ENCODE data around the gene ZNF687. TPM values are rescaled to one million over a fixed set of nuclear protein-coding genes. Genes with fewer than 3 reads are reported as not detected.

Gene ZNF687
- total RNA-seq, 2 donors from 2014 or later = 43.0 to 49.8 TPM

DNA sequence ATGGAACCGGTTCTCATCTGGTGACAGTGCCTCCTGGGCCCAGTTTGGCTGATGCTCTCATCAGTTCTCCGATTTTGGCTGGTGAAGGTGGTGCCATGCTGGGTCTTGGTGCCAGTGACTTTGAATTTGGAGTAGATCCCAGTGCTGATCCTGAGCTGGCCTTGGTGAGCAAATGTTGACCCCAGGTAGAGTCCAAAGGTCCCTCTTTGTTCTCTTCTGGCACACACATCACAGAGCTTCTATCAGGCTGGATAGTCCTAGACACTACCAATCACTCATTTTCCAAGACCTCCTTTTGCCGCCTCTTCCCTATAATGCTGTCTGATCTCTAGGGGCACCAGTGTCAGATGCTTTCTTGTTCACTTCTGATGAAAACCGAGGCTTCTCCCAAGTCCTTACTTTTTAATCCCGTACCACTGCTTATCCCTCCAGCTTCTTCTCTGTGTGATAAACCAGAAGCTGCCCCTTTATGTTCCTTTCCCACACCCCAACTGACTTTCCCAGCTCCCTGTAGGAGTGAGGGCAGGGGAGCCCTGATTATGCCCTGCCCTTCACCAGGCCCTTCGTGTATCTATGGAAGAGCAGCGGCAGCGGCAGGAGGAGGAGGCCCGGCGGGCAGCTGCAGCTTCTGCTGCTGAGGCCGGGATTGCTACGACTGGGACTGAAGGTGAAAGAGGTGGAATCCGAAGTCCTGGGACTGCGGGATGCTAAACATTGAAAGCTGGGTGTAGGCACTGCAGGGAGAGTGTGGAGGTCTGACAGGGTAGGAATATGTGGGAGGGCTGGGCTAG is 16.5 kb upstream of the ZNF687 start:
- TF ChIP-seq, protein P1, sequence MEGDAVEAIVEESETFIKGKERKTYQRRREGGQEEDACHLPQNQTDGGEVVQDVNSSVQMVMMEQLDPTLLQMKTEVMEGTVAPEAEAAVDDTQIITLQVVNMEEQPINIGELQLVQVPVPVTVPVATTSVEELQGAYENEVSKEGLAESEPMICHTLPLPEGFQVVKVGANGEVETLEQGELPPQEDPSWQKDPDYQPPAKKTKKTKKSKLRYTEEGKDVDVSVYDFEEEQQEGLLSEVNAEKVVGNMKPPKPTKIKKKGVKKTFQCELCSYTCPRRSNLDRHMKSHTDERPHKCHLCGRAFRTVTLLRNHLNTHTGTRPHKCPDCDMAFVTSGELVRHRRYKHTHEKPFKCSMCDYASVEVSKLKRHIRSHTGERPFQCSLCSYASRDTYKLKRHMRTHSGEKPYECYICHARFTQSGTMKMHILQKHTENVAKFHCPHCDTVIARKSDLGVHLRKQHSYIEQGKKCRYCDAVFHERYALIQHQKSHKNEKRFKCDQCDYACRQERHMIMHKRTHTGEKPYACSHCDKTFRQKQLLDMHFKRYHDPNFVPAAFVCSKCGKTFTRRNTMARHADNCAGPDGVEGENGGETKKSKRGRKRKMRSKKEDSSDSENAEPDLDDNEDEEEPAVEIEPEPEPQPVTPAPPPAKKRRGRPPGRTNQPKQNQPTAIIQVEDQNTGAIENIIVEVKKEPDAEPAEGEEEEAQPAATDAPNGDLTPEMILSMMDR (conservative IDR thresholded peaks at IDR 0.05) = no peak

DNA sequence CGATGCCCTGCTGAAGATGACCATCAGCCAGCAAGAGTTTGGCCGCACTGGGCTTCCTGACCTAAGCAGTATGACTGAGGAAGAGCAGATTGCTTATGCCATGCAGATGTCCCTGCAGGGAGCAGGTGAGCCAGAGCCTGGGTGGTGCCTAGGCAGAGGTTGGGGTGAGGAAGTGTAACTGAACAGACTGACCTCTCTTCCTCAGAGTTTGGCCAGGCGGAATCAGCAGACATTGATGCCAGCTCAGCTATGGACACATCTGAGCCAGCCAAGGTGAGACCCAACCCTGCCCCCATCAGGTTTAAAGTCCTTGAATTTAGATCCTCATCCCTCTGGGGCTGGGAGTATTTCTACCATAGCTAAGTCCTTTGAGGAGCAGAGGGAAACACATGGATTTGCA is 15.8 kb upstream of the ZNF687 start:
- Mint-ChIP-seq H3K27ac (no peak overlapping the region), H3K4me3 (no peak overlapping the region), H3K36me3 (ENCODE audit: low read depth) (peaks cover 64% of the 10 kb centered on the region), H3K4me1 (peaks cover 5% of the 10 kb centered on the region), H3K9me3 (no peaks in the 10 kb centered on the region), H3K27me3 (ENCODE audit: insufficient read depth) (no peaks in the 10 kb centered on the region)
- H3K4me3 ChIP-seq (ENCODE audit: low read length) = no peak overlapping the region
- H3K27ac ChIP-seq (ENCODE audit: low read depth, low read length) = no peak overlapping the region
- H3K27me3 ChIP-seq (ENCODE audit: control insufficient read depth, insufficient read depth, low read length, poor library complexity, severe bottlenecking) = no peaks in the 10 kb centered on the region
- TF ChIP-seq, protein P1 (conservative IDR thresholded peaks at IDR 0.05) = no peak
- 97 to 100% methylated on average over 2 to 3 of the region's 3 CpGs for WGBS, 2 experiments (ENCODE audit: insufficient coverage in 1 of 2, insufficient read length in 1 of 2)
- no peaks in the 10 kb centered on the region for H3K9me3 ChIP-seq (ENCODE audit: control insufficient read depth, low read length)
- no peaks in the 10 kb centered on the region for H3K4me1 ChIP-seq (ENCODE audit: control insufficient read depth, insufficient read depth, low read length)
- peaks cover 64% of the 10 kb centered on the region for H3K36me3 ChIP-seq (ENCODE audit: control insufficient read depth, insufficient read depth, low read length)
- H3K9ac ChIP-seq (ENCODE audit: extremely low read depth, low read length, poor library complexity, severe bottlenecking) = no peak overlapping the region
- no peak for DNase-seq

More for the DNA sequence above, 16.5 kb upstream of the ZNF687 start:
- Mint-ChIP-seq H3K4me1 (peaks cover 5% of the 10 kb centered on the region), H3K27me3 (ENCODE audit: insufficient read depth) (no peaks in the 10 kb centered on the region), H3K27ac (no peak overlapping the region), H3K9me3 (no peaks in the 10 kb centered on the region), H3K36me3 (ENCODE audit: low read depth) (peaks cover 62% of the 10 kb centered on the region), H3K4me3 (no peak overlapping the region)
- Histone ChIP-seq H3K36me3 (ENCODE audit: control insufficient read depth, insufficient read depth, low read length) (peaks cover 64% of the 10 kb centered on the region), H3K9me3 (ENCODE audit: control insufficient read depth, low read length) (no peaks in the 10 kb centered on the region), H3K27me3 (ENCODE audit: control insufficient read depth, insufficient read depth, low read length, poor library complexity, severe bottlenecking) (no peaks in the 10 kb centered on the region), H3K27ac (ENCODE audit: low read depth, low read length) (no peak overlapping the region), H3K4me1 (ENCODE audit: control insufficient read depth, insufficient read depth, low read length) (no peaks in the 10 kb centered on the region), H3K9ac (ENCODE audit: extremely low read depth, low read length, poor library complexity, severe bottlenecking) (no peak overlapping the region), H3K4me3 (ENCODE audit: low read length) (no peak overlapping the region)
- no peak for DNase-seq
- WGBS, 2 experiments (ENCODE audit: insufficient coverage in 1 of 2, insufficient read length in 1 of 2) = 86 to 89% methylated on average over 7 to 14 of the region's 14 CpGs

DNA sequence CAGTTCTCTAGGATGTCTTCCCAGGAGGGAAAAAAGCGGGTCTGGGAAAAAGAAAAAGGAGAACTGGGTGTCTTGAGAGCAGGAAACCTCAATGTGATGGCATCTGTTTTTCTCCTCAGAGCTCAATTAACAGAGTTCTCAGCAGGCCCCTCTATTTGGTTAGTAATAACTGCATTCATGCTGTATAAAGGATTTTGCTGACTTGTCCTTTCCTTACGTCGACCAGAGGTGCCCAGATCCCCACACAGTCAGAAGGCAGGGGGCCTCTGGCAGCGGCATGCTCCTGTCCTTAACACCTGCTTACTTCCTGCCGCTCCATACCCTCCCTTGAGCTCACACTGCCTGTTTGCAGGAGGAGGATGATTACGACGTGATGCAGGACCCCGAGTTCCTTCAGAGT is 15.3 kb upstream of the ZNF687 start:
- Histone ChIP-seq H3K4me1 (ENCODE audit: control insufficient read depth, insufficient read depth, low read length) (no peaks in the 10 kb centered on the region), H3K36me3 (ENCODE audit: control insufficient read depth, insufficient read depth, low read length) (peaks cover 64% of the 10 kb centered on the region), H3K27me3 (ENCODE audit: control insufficient read depth, insufficient read depth, low read length, poor library complexity, severe bottlenecking) (no peaks in the 10 kb centered on the region), H3K27ac (ENCODE audit: low read depth, low read length) (no peak overlapping the region), H3K4me3 (ENCODE audit: low read length) (no peak overlapping the region), H3K9ac (ENCODE audit: extremely low read depth, low read length, poor library complexity, severe bottlenecking) (no peak overlapping the region), H3K9me3 (ENCODE audit: control insufficient read depth, low read length) (no peaks in the 10 kb centered on the region)
- DNase-seq = no peak
- Mint-ChIP-seq H3K4me3 (no peak overlapping the region), H3K27ac (no peak overlapping the region), H3K36me3 (ENCODE audit: low read depth) (peaks cover 68% of the 10 kb centered on the region), H3K9me3 (no peaks in the 10 kb centered on the region), H3K4me1 (peaks cover 3% of the 10 kb centered on the region), H3K27me3 (ENCODE audit: insufficient read depth) (no peaks in the 10 kb centered on the region)
- WGBS, 2 experiments (ENCODE audit: insufficient coverage in 1 of 2, insufficient read length in 1 of 2) = 76 to 80% methylated on average over 5 to 8 of the region's 8 CpGs
- TF ChIP-seq, protein P1 (conservative IDR thresholded peaks at IDR 0.05) = no peak

All from endodermal cell (in vitro differentiated cells).